SK-N-SH (cell line): ENCODE results near the gene AGBL4. TPM values are rescaled to one million over a fixed set of nuclear protein-coding genes. Genes with fewer than 3 reads are reported as not detected.

ENCODE experiments used
- CTCF ChIA-PET: fragments of 300-600, 350-600 bp; formaldehyde crosslinking; extraction: SDS; loops from one replicate; lab custom pipeline; 2021; lab: Yijun Ruan, JAX
- POLR2A ChIA-PET: fragments of 350-600 bp; sonication (Branson Sonifier 250); formaldehyde crosslinking; extraction: SDS; loops from one replicate; lab custom pipeline; 2020; ENCODE audit warnings: antibody characterized with exemption, inconsistent platforms; lab: Yijun Ruan, JAX
- DNase-seq: peaks from one replicate; pipeline ENCODE4 v3.0.0; 2012
- H2AFZ ChIP-seq: fragments of 200-600 bp; sonication (generic); 2 replicates; pipeline ENCODE4 v1.8.1; 2016; ENCODE audit warnings: antibody characterized with exemption, mild to moderate bottlenecking, low read depth
- H3F3A ChIP-seq: fragments of 200-600 bp; sonication (generic); replicated peaks from 2 replicates; pipeline ENCODE3; 2016; ENCODE audit warnings: antibody characterized with exemption, mild to moderate bottlenecking; ENCODE audit not compliant: insufficient read depth
- H3K27ac ChIP-seq, 2 experiments: fragments of 200-500 bp in 1 of 2; fragments of 200-600 bp in 1 of 2; sonication (Bioruptor generic) in 1 of 2; sonication (generic), shearing (Covaris generic) in 1 of 2; 2 replicates each; pipeline versions ENCODE4 v1.5.1 to v1.6.1; 2014 to 2016; ENCODE audit warnings: low read depth in 2 of 2, inconsistent platforms in 1 of 2, low read length in 1 of 2, mild to moderate bottlenecking in 1 of 2, mixed read lengths in 1 of 2
- H3K27me3 ChIP-seq: fragments of 200-600 bp; sonication (generic), shearing (Covaris generic); 2 replicates; pipeline ENCODE4 v1.6.1; 2016; ENCODE audit warnings: mixed run types; ENCODE audit not compliant: insufficient read depth
- H3K36me3 ChIP-seq, 2 experiments: fragments of 200-500 bp in 1 of 2; fragments of 200-600 bp in 1 of 2; sonication (Bioruptor generic) in 1 of 2; sonication (generic) in 1 of 2; replicated peaks in 1 of 2; 2 replicates each; pipeline versions ENCODE3 to v1.5.1; 2014 to 2016; ENCODE audit warnings: low read length in 1 of 2, mild to moderate bottlenecking in 1 of 2; ENCODE audit not compliant: insufficient read depth in 2 of 2, control insufficient read depth in 1 of 2
- H3K4me1 ChIP-seq, 2 experiments: fragments of 200-500 bp in 1 of 2; fragments of 200-600 bp in 1 of 2; sonication (Bioruptor generic) in 1 of 2; sonication (generic), shearing (Covaris generic) in 1 of 2; 2 replicates each; pipeline versions ENCODE4 v1.5.1 to v1.6.1; 2014 to 2016; ENCODE audit warnings: low read depth in 1 of 2, low read length in 1 of 2, mixed run types in 1 of 2; ENCODE audit not compliant: insufficient read depth in 2 of 2, control insufficient read depth in 1 of 2
- H3K4me2 ChIP-seq: fragments of 200-600 bp; sonication (generic), shearing (Covaris generic); 2 replicates; pipeline ENCODE4 v1.6.1; 2017; ENCODE audit warnings: mixed run types
- H3K4me3 ChIP-seq, 2 experiments: fragments of 200-500 bp in 1 of 2; fragments of 200-600 bp in 1 of 2; sonication (Bioruptor generic) in 1 of 2; sonication (generic), shearing (Covaris generic) in 1 of 2; 2 replicates each; pipeline versions ENCODE4 v1.5.1 to v1.8.1; 2014 to 2016; ENCODE audit warnings: low read depth in 2 of 2, inconsistent platforms in 1 of 2, low read length in 1 of 2, mild to moderate bottlenecking in 1 of 2, mixed read lengths in 1 of 2, moderate library complexity in 1 of 2
- H3K79me2 ChIP-seq: fragments of 200-600 bp; sonication (generic); 2 replicates; pipeline ENCODE4 v1.8.1; 2017; ENCODE audit warnings: mild to moderate bottlenecking; ENCODE audit not compliant: insufficient read depth
- H3K9ac ChIP-seq: fragments of 200-600 bp; sonication (generic); 2 replicates; pipeline ENCODE4 v1.6.1; 2017; ENCODE audit warnings: mixed run types
- H3K9me2 ChIP-seq: fragments of 200-600 bp; sonication (generic); 2 replicates; pipeline ENCODE4 v1.6.1; 2017; ENCODE audit warnings: mixed run types
- H3K9me3 ChIP-seq: fragments of 200-600 bp; sonication (generic); 2 replicates; pipeline ENCODE4 v1.6.1; 2017; ENCODE audit warnings: mixed run types, mild to moderate bottlenecking, moderate library complexity
- H4K20me1 ChIP-seq: fragments of 200-600 bp; sonication (generic); 2 replicates; pipeline ENCODE4 v1.6.1; 2017; ENCODE audit warnings: mild to moderate bottlenecking, mixed run types; ENCODE audit not compliant: insufficient read depth
- CHD2 ChIP-seq: fragments of 150-350 bp; IDR thresholded peaks from 2 replicates; pipeline ENCODE4 v1.6.1; 2018; ENCODE audit warnings: low read length; ENCODE audit not compliant: partially characterized antibody
- EP300 ChIP-seq, 2 experiments: IDR thresholded peaks; 2 replicates each; pipeline versions ENCODE4 v1.4.0 to v1.6.1; 2012; ENCODE audit warnings: borderline replicate concordance in 1 of 2, low read depth in 1 of 2, low read length in 1 of 2
- FOXJ3 ChIP-seq: sonication (generic); formaldehyde crosslinking; IDR thresholded peaks from 2 replicates; pipeline ENCODE4 v1.5.1; 2020; ENCODE audit warnings: mild to moderate bottlenecking, missing genetic modification reagents
- FOXM1 ChIP-seq: IDR thresholded peaks from 2 replicates; pipeline ENCODE4 v1.4.0; 2012; ENCODE audit warnings: low read depth, mild to moderate bottlenecking
- GABPA ChIP-seq: IDR thresholded peaks from 2 replicates; pipeline ENCODE4 v1.4.0; 2012; ENCODE audit warnings: low read depth, mild to moderate bottlenecking
- JUND ChIP-seq: IDR thresholded peaks from 2 replicates; pipeline ENCODE4 v1.4.0; 2012
- POLR2AphosphoS5 ChIP-seq: IDR thresholded peaks from 2 replicates; pipeline ENCODE4 v1.6.1; 2012; ENCODE audit warnings: low read depth, low read length
- RAD21 ChIP-seq: IDR thresholded peaks from 2 replicates; pipeline ENCODE4 v1.6.1; 2012; ENCODE audit warnings: mild to moderate bottlenecking, low read length
- SIN3A ChIP-seq: IDR thresholded peaks from 2 replicates; pipeline ENCODE4 v1.6.1; 2012; ENCODE audit warnings: low read depth, mild to moderate bottlenecking, low read length, moderate library complexity, borderline replicate concordance
- TCF12 ChIP-seq: IDR thresholded peaks from 2 replicates; pipeline ENCODE4 v1.4.0; 2012
- USF1 ChIP-seq: IDR thresholded peaks from 2 replicates; pipeline ENCODE4 v1.4.0; 2012; ENCODE audit warnings: low read depth, borderline replicate concordance
- USF2 ChIP-seq: fragments of 150-350 bp; IDR thresholded peaks from 2 replicates; pipeline ENCODE4 v1.6.1; 2017; ENCODE audit warnings: antibody characterized with exemption, low read length, low read depth, borderline replicate concordance
- YY1 ChIP-seq: IDR thresholded peaks from 2 replicates; pipeline ENCODE4 v1.4.0; 2012; ENCODE audit warnings: low read depth, mild to moderate bottlenecking
- WGBS: methylation state at CpG from one replicate; pipeline ENCODE4 v1.1.6; 2017; ENCODE audit warnings: low lambda C conversion rate; 5-methylcytosine and 5-hydroxymethylcytosine counted together
- polyA plus RNA-seq, 3 experiments: library from polyadenylated mRNA; depleted of rRNA; stranded (reverse); fragments of >200 nt; gene quantifications; 2 replicates each; pipeline ENCODE4 v1.2.3, GENCODE V29; 2012
- TF ChIP-seq, protein P1 (sequence below): fragments of 200-600 bp; sonication (generic); IDR thresholded peaks from 2 replicates; pipeline ENCODE4 v1.6.1; 2017; ENCODE audit warnings: antibody characterized with exemption, mild to moderate bottlenecking, moderate library complexity
- TF ChIP-seq, protein P2 (sequence below): IDR thresholded peaks from 2 replicates; pipeline ENCODE4; 2012
- TF ChIP-seq, protein P3 (sequence below): IDR thresholded peaks from 2 replicates; pipeline ENCODE4 v1.4.0; 2012; ENCODE audit warnings: low read depth

The AGBL4 gene
- polyA plus RNA-seq, 1 of the 3 experiments (the other 2 are of a cell fraction) = 0.07 TPM

DNA sequence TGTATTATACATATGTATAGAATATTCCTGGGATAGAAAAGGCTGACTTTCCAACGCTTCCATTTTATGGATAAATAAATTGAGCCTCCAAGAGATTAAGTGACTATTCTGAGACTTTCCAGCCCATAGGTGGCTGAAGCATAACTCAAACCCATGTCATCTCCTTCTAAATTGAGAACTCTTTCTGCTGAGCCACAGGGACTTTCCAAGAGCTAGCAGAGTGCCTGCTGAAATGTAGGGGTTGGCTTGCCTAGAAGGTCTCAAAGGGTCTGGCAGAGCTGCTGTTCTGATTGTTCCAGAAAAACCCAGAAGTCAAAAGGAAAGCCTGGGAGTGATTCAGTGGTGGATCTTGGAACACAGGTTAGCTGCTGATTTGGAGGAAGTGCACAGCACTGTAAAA, 1100.6 kb downstream of the AGBL4 start:
- no peaks in the 10 kb centered on the region for H3K36me3 ChIP-seq
- H3K9ac ChIP-seq = no peak overlapping the region
- peaks cover 5 to 14% of the 10 kb centered on the region in 2 experiments; a peak in 2 of 4 replicates for H3K4me1 ChIP-seq
- H3K27ac ChIP-seq = no peak overlapping the region
- H3F3A ChIP-seq = no peaks in the 10 kb centered on the region
- TF ChIP-seq FOXM1 (no peak), USF2 (no peak), RAD21 (no peak)
- no peaks in the 10 kb centered on the region for H3K79me2 ChIP-seq
- no peaks in the 10 kb centered on the region for H3K27me3 ChIP-seq
- POLR2A ChIA-PET = no interaction called here
- H3K9me2 ChIP-seq = no peaks in the 10 kb centered on the region
- CTCF ChIA-PET = no interaction called here
- DNase-seq = no peak
- H2AFZ ChIP-seq = no peak overlapping the region
- H3K4me3 ChIP-seq = no peak overlapping the region
- no peaks in the 10 kb centered on the region for H4K20me1 ChIP-seq
- H3K4me2 ChIP-seq = no peak overlapping the region
- WGBS = 87% methylated on average over 1 of the region's 1 CpG
- no peaks in the 10 kb centered on the region for H3K9me3 ChIP-seq

DNA sequence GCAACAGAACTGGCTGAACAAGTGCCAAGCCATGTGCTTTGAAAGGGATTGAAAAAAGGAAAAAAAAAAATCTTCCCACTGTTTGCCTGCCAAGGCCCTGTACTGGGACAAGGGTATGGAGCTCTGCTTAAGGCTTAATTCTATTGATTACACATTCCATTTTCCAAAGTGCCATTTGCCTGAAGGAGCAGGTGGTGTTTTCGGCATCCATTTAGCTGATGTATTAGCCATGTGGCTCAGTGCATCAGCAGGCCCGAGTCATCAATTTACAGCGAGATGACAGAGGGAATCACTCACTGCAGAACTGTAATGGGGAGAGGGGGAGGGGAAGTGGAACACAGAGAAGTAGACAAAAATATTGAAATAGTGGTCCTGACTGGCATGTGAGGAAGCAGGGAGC, 1102.9 kb downstream of the AGBL4 start:
- Histone ChIP-seq H3K27ac (peak overlapping the region in 1 of 2 experiments; percentile 55; a peak in 2 of 4 replicates), H3K4me3 (no peak overlapping the region), H3K4me2 (no peak overlapping the region), H3K79me2 (no peaks in the 10 kb centered on the region), H3K27me3 (no peaks in the 10 kb centered on the region), H3K9ac (no peak overlapping the region), H3F3A (peaks cover 13% of the 10 kb centered on the region), H3K9me3 (no peaks in the 10 kb centered on the region), H4K20me1 (no peaks in the 10 kb centered on the region), H3K4me1 (peaks cover 9 to 25% of the 10 kb centered on the region in 2 experiments)
- CTCF ChIA-PET = interaction anchor here (0.8 to 2.9 kb wide), 5 partner anchors 16 to 1428 kb away, joined by 3 to 7 read pairs (median 3); no protein-coding TSS in a partner anchor
- no peak for DNase-seq
- peak; percentile 31; the same call in 1 of the 2 replicates for TF ChIP-seq TCF12
- no peak for TF ChIP-seq FOXJ3 (CRISPR knock-in tag)
- no peak for TF ChIP-seq POLR2AphosphoS5
- TF ChIP-seq, protein P1, sequence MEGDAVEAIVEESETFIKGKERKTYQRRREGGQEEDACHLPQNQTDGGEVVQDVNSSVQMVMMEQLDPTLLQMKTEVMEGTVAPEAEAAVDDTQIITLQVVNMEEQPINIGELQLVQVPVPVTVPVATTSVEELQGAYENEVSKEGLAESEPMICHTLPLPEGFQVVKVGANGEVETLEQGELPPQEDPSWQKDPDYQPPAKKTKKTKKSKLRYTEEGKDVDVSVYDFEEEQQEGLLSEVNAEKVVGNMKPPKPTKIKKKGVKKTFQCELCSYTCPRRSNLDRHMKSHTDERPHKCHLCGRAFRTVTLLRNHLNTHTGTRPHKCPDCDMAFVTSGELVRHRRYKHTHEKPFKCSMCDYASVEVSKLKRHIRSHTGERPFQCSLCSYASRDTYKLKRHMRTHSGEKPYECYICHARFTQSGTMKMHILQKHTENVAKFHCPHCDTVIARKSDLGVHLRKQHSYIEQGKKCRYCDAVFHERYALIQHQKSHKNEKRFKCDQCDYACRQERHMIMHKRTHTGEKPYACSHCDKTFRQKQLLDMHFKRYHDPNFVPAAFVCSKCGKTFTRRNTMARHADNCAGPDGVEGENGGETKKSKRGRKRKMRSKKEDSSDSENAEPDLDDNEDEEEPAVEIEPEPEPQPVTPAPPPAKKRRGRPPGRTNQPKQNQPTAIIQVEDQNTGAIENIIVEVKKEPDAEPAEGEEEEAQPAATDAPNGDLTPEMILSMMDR = no peak
- no peak for TF ChIP-seq SIN3A
- no peak for TF ChIP-seq YY1
- TF ChIP-seq, protein P2, sequence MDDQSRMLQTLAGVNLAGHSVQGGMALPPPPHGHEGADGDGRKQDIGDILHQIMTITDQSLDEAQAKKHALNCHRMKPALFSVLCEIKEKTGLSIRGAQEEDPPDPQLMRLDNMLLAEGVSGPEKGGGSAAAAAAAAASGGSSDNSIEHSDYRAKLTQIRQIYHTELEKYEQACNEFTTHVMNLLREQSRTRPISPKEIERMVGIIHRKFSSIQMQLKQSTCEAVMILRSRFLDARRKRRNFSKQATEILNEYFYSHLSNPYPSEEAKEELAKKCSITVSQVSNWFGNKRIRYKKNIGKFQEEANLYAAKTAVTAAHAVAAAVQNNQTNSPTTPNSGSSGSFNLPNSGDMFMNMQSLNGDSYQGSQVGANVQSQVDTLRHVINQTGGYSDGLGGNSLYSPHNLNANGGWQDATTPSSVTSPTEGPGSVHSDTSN = peak; percentile 60
- TF ChIP-seq JUND = peak; percentile 22; the same call in 1 of the 2 replicates
- no peak for TF ChIP-seq CHD2
- TF ChIP-seq, protein P3, sequence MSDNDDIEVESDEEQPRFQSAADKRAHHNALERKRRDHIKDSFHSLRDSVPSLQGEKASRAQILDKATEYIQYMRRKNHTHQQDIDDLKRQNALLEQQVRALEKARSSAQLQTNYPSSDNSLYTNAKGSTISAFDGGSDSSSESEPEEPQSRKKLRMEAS = 0 out of 2 replicates have a peak, but pooled peaks have one; percentile 21
- TF ChIP-seq FOXM1 = no peak
- TF ChIP-seq EP300 (IDR thresholded peaks at IDR 0.05; ENCODE audit: borderline replicate concordance in 1 of 2, low read depth in 1 of 2, low read length in 1 of 2) = peak in 1 of 2 experiments; percentile 30; a peak in 1 of 4 replicates
- TF ChIP-seq GABPA = no peak
- no peak for TF ChIP-seq USF1
- TF ChIP-seq, all 33 proteins: peak for 5
- POLR2A ChIA-PET = no interaction called here
- H3K9me2 ChIP-seq = no peaks in the 10 kb centered on the region
- H2AFZ ChIP-seq = no peak overlapping the region
- 66% methylated on average over 3 of the region's 3 CpGs for WGBS
- H3K36me3 ChIP-seq = no peaks in the 10 kb centered on the region
